Stimulated activated CD8-positive, alpha-beta memory T cell treated with anti-CD3 and anti-CD28 coated beads, Interleukin-4, amount 100 ng/mL, for 1 hour (primary cell): ENCODE results near the gene PAPOLA.
A peak's percentile ranks its signal among the peaks of the same experiment; 100 is the strongest.
"Not testable (repeated sequence)": the region's sequence is repeated elsewhere in the genome, so short reads cannot be mapped to it uniquely, and the experiment has no call there.

Source experiments
- DNase-seq, 2 donors: peaks; one replicate each; pipeline ENCODE4 v3.0.0-alpha.2; 2020; ENCODE audit warnings: low read depth in 2 of 2, low spot score in 1 of 2

The PAPOLA gene

GRCh38 chr14:96501740-96502620, at the start of gene PAPOLA:
Gene PAPOLA (plus strand): TSS chr14:96502382. CDS start chr14:96502593, 211 bp downstream.
- DNase-seq: peak; percentile 87 to 90

- no peak for DNase-seq
These were observed 49.5 kb upstream of the PAPOLA start for GRCh38 chr14:96452684-96453083.

GRCh38 chr14:96455588-96455987, 46.6 kb upstream of the PAPOLA start:
- DNase-seq: no peak

- DNase-seq: no peak
These were observed 42.3 kb upstream of the PAPOLA start for GRCh38 chr14:96459851-96460250.

GRCh38 chr14:96461950-96462798, 40.0 kb upstream of the PAPOLA start:
- DNase-seq: no peak

GRCh38 chr14:96464136-96464535, 38.0 kb upstream of the PAPOLA start:
- DNase-seq: no peak

GRCh38 chr14:96466918-96467317, 35.3 kb upstream of the PAPOLA start:
- DNase-seq: no peak

GRCh38 chr14:96470331-96470730, 31.9 kb upstream of the PAPOLA start:
- DNase-seq: no peak

GRCh38 chr14:96470967-96471366, 31.2 kb upstream of the PAPOLA start:
- not testable (repeated sequence) for DNase-seq

- DNase-seq: no peak
These were observed 24.1 kb upstream of the PAPOLA start for GRCh38 chr14:96478119-96478518.

- no peak for DNase-seq
These were observed 22.6 kb upstream of the PAPOLA start for GRCh38 chr14:96479435-96480146.

GRCh38 chr14:96481731-96482314, 20.4 kb upstream of the PAPOLA start:
- no peak for DNase-seq

GRCh38 chr14:96482986-96483385, 19.2 kb upstream of the PAPOLA start:
- no peak for DNase-seq

- no peak for DNase-seq
These were observed 17.8 kb upstream of the PAPOLA start for GRCh38 chr14:96484399-96484798.

- no peak for DNase-seq
These were observed 15.5 kb upstream of the PAPOLA start for GRCh38 chr14:96486705-96487104.

GRCh38 chr14:96489327-96489726, 12.9 kb upstream of the PAPOLA start:
- DNase-seq: no peak

- no peak for DNase-seq
These were observed 9.0 kb upstream of the PAPOLA start for GRCh38 chr14:96493178-96493577.

GRCh38 chr14:96494331-96494730, 7.9 kb upstream of the PAPOLA start:
- no peak for DNase-seq

GRCh38 chr14:96497087-96497486, 5.1 kb upstream of the PAPOLA start:
- DNase-seq: no peak

- no peak for DNase-seq
These were observed 4.6 kb upstream of the PAPOLA start for GRCh38 chr14:96497586-96497985.

- DNase-seq: no peak
These were observed 904 bp upstream of the PAPOLA start for GRCh38 chr14:96501217-96501739.
